GM12878 (cell line): ENCODE data around the gene HNRNPAB. TPM values are rescaled to one million over a fixed set of nuclear protein-coding genes. Genes with fewer than 3 reads are reported as not detected.
A peak's percentile ranks its signal among the peaks of the same experiment; 100 is the strongest.

Source experiments
- ATAC-seq: fragments of 200-7000 bp; cut with Tn5 transposase; 3 replicates; pipeline ENCODE4 v1.9.1; 2020; ENCODE audit warnings: mild to moderate bottlenecking, moderate library complexity
- BruUV-seq: library from RNA; stranded (reverse); fragments of 400-500 nt; replicated peaks from 2 replicates; lab custom pipeline; 2021; lab: Mats Ljungman, UMichigan
- CTCF ChIA-PET: fragments of 300-600 bp; sonication (Branson Sonifier 250); formaldehyde crosslinking; extraction: SDS; loops from one replicate; lab custom pipeline; 2021; ENCODE audit warnings: inconsistent platforms; lab: Yijun Ruan, JAX
- POLR2A ChIA-PET: fragments of 350-600 bp; formaldehyde crosslinking; extraction: SDS; loops from one replicate; lab custom pipeline; 2021; ENCODE audit warnings: inconsistent platforms; lab: Charles Lee
- RAD21 ChIA-PET: fragments of 300-600 bp; sonication (Branson Sonifier 250); formaldehyde crosslinking; loops from one replicate; lab custom pipeline; 2023; ENCODE audit warnings: antibody characterized with exemption; ENCODE audit not compliant: unreplicated experiment; lab: Charles Lee
- SMC1A ChIA-PET: fragments of 300-600 bp; sonication (Branson Sonifier 250); formaldehyde crosslinking; loops from one replicate; lab custom pipeline; 2023; ENCODE audit not compliant: unreplicated experiment, uncharacterized antibody; lab: Charles Lee
- DNase-seq: peaks from one replicate; pipeline ENCODE4 v3.0.0-alpha.2; 2011; ENCODE audit warnings: low read depth, low spot score
- FAIRE-seq: peaks from 3 replicates; lab custom pipeline; 2011; peaks lifted over from hg19 to GRCh38; lab: Jason Lieb, UNC
- H2AFZ ChIP-seq: 2 replicates; pipeline ENCODE4 v1.6.0; 2011; ENCODE audit warnings: low read depth, low read length, control low read depth; ENCODE audit not compliant: control insufficient read depth
- H3K27ac ChIP-seq: 2 replicates; pipeline ENCODE4 v1.5.1; 2011; ENCODE audit warnings: control low read depth; ENCODE audit not compliant: control insufficient read depth, insufficient read depth
- H3K27me3 ChIP-seq, 2 experiments: replicated peaks in 1 of 2; 2 replicates each; pipeline versions ENCODE4 v1.6.0 to v1.6.1; 2011; ENCODE audit warnings: low read length in 1 of 2; ENCODE audit not compliant: control insufficient read depth in 2 of 2, insufficient read depth in 2 of 2
- H3K36me3 ChIP-seq, 2 experiments: 2 replicates each; pipeline ENCODE4 v1.5.1; 2011; ENCODE audit warnings: low read length in 1 of 2; ENCODE audit not compliant: control insufficient read depth in 2 of 2, insufficient read depth in 2 of 2
- H3K4me1 ChIP-seq: 2 replicates; pipeline ENCODE4 v1.6.1; 2011; ENCODE audit warnings: mild to moderate bottlenecking, low read length, moderate library complexity, mixed read lengths; ENCODE audit not compliant: control insufficient read depth, insufficient read depth
- H3K4me2 ChIP-seq: 2 replicates; pipeline ENCODE4 v1.6.0; 2011; ENCODE audit warnings: control low read depth; ENCODE audit not compliant: control insufficient read depth, insufficient read depth
- H3K4me3 ChIP-seq: fragments of 200-600 bp; sonication (generic); 2 replicates; pipeline ENCODE4 v1.5.1; 2016
- H3K79me2 ChIP-seq: 2 replicates; pipeline ENCODE4 v1.6.0; 2011; ENCODE audit warnings: low read length; ENCODE audit not compliant: control insufficient read depth, insufficient read depth
- H3K9ac ChIP-seq: 2 replicates; pipeline ENCODE4 v1.8.0; 2011; ENCODE audit warnings: low read length, control low read depth, mixed read lengths; ENCODE audit not compliant: control insufficient read depth, insufficient read depth
- H3K9me3 ChIP-seq: replicated peaks from 3 replicates; pipeline ENCODE4 v1.5.1; 2011; ENCODE audit warnings: mild to moderate bottlenecking, low read length; ENCODE audit not compliant: control insufficient read depth, insufficient read depth
- H4K20me1 ChIP-seq: 2 replicates; pipeline ENCODE4 v1.6.0; 2011; ENCODE audit not compliant: control insufficient read depth, insufficient read depth
- CBX5 ChIP-seq: sonication (generic); IDR thresholded peaks from 2 replicates; pipeline ENCODE4 v1.6.1; 2016; ENCODE audit warnings: low read depth, moderate library complexity, mild to moderate bottlenecking, inconsistent platforms
- CHD4 ChIP-seq: fragments of 200-600 bp; sonication (generic); IDR thresholded peaks from 2 replicates; pipeline ENCODE4 v1.6.1; 2016; ENCODE audit warnings: mild to moderate bottlenecking
- CREB1 ChIP-seq: IDR thresholded peaks from 2 replicates; pipeline ENCODE4 v1.6.1; 2012; ENCODE audit warnings: low read depth, mild to moderate bottlenecking, inconsistent platforms
- FOS ChIP-seq: IDR thresholded peaks from 3 replicates; pipeline ENCODE4 v1.6.1; 2011; ENCODE audit warnings: borderline replicate concordance; ENCODE audit not compliant: insufficient read length; ENCODE audit errors: extremely low read depth
- IKZF2 ChIP-seq, 2 experiments: fragments of 450-650 bp; IDR thresholded peaks; 2 replicates each; pipeline ENCODE4 v1.6.1; 2017; ENCODE audit warnings: mild to moderate bottlenecking in 2 of 2, moderate library complexity in 2 of 2
- KAT2A ChIP-seq: conservative IDR thresholded peaks from 2 replicates; pipeline ENCODE4 v1.6.1; 2011; ENCODE audit warnings: low read depth, low read length; ENCODE audit not compliant: control insufficient read depth
- POLR2AphosphoS5 ChIP-seq: IDR thresholded peaks from 2 replicates; pipeline ENCODE4 v1.6.1; 2011; ENCODE audit warnings: mild to moderate bottlenecking, low read length, inconsistent platforms
- SMAD1 ChIP-seq: fragments of 450-650 bp; IDR thresholded peaks from 2 replicates; pipeline ENCODE4 v1.6.1; 2018; ENCODE audit warnings: mild to moderate bottlenecking, low read depth; ENCODE audit not compliant: partially characterized antibody
- USF2 ChIP-seq: IDR thresholded peaks from 2 replicates; pipeline ENCODE4 v1.6.1; 2011; ENCODE audit warnings: low read depth, low read length, improper control_type of control experiment, borderline replicate concordance
- WGBS: methylation state at CpG from one replicate; pipeline ENCODE4 v1.1.6; 2016; ENCODE audit warnings: low lambda C conversion rate; ENCODE audit not compliant: insufficient replicate concordance, insufficient coverage; ENCODE audit errors: missing lambda C conversion rate; 5-methylcytosine and 5-hydroxymethylcytosine counted together
- in situ Hi-C: fragments of 300-500 bp; cut with MboI; formaldehyde crosslinking; loops from 9 replicates; pipeline ENCODE4 v1.14.3; 2018; ENCODE audit warnings: mixed read lengths
- intact Hi-C: fragments of 100-400 bp; cut with micrococcal nuclease; formaldehyde crosslinking; loops from one replicate; pipeline ENCODE4 v1.14.2; 2022; ENCODE audit not compliant: unreplicated experiment
- polyA plus RNA-seq, 11 experiments: library from polyadenylated mRNA; depleted of rRNA in 4 of 11; unstranded in 6 of 11; stranded (reverse) in 5 of 11; fragments of >200 nt; fragmentation: Nextera tagmentation in 4 of 11; fragmentation: Illumina TruSeq in 1 of 11; extraction: Ambion mirVana in 4 of 11; extraction: Trizol in 1 of 11; gene quantifications; 1 replicate in 1 of 11; 2 replicates in 10 of 11; pipeline versions ENCODE4 v1.2.1 to v1.2.3, GENCODE V29; 2011 to 2016; ENCODE audit warnings: inconsistent platforms in 2 of 11, missing spikeins in 2 of 11, low read depth in 1 of 11
- total RNA-seq, 4 experiments: library from RNA; depleted of rRNA in 3 of 4; stranded (reverse); fragments of >200 nt in 3 of 4; fragmentation: Illumina TruSeq in 1 of 4; extraction: Trizol in 1 of 4; gene quantifications; 2 replicates each; pipeline versions ENCODE4 v1.2.1 to v1.2.3, GENCODE V29; 2013 to 2021

HNRNPAB gene
- total and polyA plus RNA-seq, 10 of the 15 experiments (the other 5 are each of a cell fraction or from before 2014, with no cell fraction given): 42.3 to 330 (median 230) TPM

- TF ChIP-seq CHD4 (no peak), SMAD1 (no peak), FOS (no peak), KAT2A (no peak), CBX5 (no peak), IKZF2 (IDR thresholded peaks at IDR 0.05) (no peak), USF2 (no peak)
These were observed 14.5 kb downstream of the HNRNPAB start (continued) for GRCh38 chr5:178218827-178219226.

- no peak for FAIRE-seq
- POLR2A ChIA-PET: no interaction called here
- peaks cover 3 to 18% of the 10 kb centered on the region in 2 experiments; a peak in 3 of 4 replicates for H3K36me3 ChIP-seq
These were observed 16.9 kb downstream of the HNRNPAB start for GRCh38 chr5:178221282-178221681.

More at GRCh38 chr5:178221282-178221681, 16.9 kb downstream of the HNRNPAB start:
- Histone ChIP-seq H3K4me2 (no peak overlapping the region), H3K4me1 (no peaks in the 10 kb centered on the region; the same call in 1 of the 2 replicates), H3K27me3 (no peaks in the 10 kb centered on the region), H4K20me1 (no peaks in the 10 kb centered on the region)
- intact Hi-C loops: no loop called here
- ChIA-PET SMC1A (interaction anchor here (1.1 kb wide), 1 partner anchor 15 kb away, joined by 3 read pairs; no protein-coding TSS in a partner anchor), RAD21 (no interaction called here), CTCF (no interaction called here)
- 29% methylated on average over 3 of the region's 3 CpGs for WGBS
- no peak for DNase-seq
- TF ChIP-seq CREB1: no peak
- peak; percentile 55 for TF ChIP-seq POLR2AphosphoS5
- TF ChIP-seq, all 136 proteins: peak for 1
- TSS peak; percentile 9 for BruUV-seq
- Histone ChIP-seq H2AFZ (no peak overlapping the region), H3K4me3 (no peak overlapping the region), H3K27ac (no peak overlapping the region), H3K9me3 (no peaks in the 10 kb centered on the region), H3K79me2 (no peaks in the 10 kb centered on the region), H3K9ac (no peak overlapping the region)
- ATAC-seq: peak; percentile 34
- in situ Hi-C loops: no loop called here
